Liver (tissue), 3 donors: ENCODE results near the gene CDH4.

ENCODE experiments used
- FOXA1 ChIP-seq: IDR thresholded peaks from 2 replicates; pipeline ENCODE4 v1.6.1; 2016; ENCODE audit warnings: antibody characterized with exemption
- HNF4G ChIP-seq: IDR thresholded peaks from 2 replicates; pipeline ENCODE4 v1.6.1; 2016; ENCODE audit warnings: antibody characterized with exemption
- JUND ChIP-seq, 2 donors: IDR thresholded peaks; 2 replicates each; pipeline ENCODE4 v1.6.1; 2016; ENCODE audit warnings: antibody characterized with exemption in 2 of 2
- RAD21 ChIP-seq, 2 donors: IDR thresholded peaks; 2 replicates each; pipeline ENCODE4 v1.6.1; 2016; ENCODE audit warnings: antibody characterized with exemption in 2 of 2, mild to moderate bottlenecking in 2 of 2
- RXRA ChIP-seq, 2 donors: IDR thresholded peaks; 2 replicates each; pipeline ENCODE4 v1.6.1; 2017 to 2018; ENCODE audit warnings: antibody characterized with exemption in 2 of 2, mild to moderate bottlenecking in 1 of 2
- SP1 ChIP-seq: IDR thresholded peaks from 2 replicates; pipeline ENCODE4 v1.6.1; 2018; ENCODE audit warnings: antibody characterized with exemption, mild to moderate bottlenecking
- TAF1 ChIP-seq: conservative IDR thresholded peaks from 2 replicates; pipeline ENCODE4 v1.6.1; 2016; ENCODE audit warnings: antibody characterized with exemption, mild to moderate bottlenecking
- YY1 ChIP-seq: IDR thresholded peaks from 2 replicates; pipeline ENCODE4 v1.6.1; 2016; ENCODE audit warnings: antibody characterized with exemption, mild to moderate bottlenecking
- ZBTB33 ChIP-seq: IDR thresholded peaks from 2 replicates; pipeline ENCODE4 v1.6.1; 2016; ENCODE audit warnings: antibody characterized with exemption
- TF ChIP-seq, protein P1 (sequence below): fragments of 150-350 bp; IDR thresholded peaks from 2 replicates; pipeline ENCODE4 v1.5.1; 2017; ENCODE audit warnings: improper control_type of control experiment, low read depth, low read length; ENCODE audit not compliant: missing input control
- donor health status: healthy.
- donor health status: healthy.

- TF ChIP-seq, protein P1, sequence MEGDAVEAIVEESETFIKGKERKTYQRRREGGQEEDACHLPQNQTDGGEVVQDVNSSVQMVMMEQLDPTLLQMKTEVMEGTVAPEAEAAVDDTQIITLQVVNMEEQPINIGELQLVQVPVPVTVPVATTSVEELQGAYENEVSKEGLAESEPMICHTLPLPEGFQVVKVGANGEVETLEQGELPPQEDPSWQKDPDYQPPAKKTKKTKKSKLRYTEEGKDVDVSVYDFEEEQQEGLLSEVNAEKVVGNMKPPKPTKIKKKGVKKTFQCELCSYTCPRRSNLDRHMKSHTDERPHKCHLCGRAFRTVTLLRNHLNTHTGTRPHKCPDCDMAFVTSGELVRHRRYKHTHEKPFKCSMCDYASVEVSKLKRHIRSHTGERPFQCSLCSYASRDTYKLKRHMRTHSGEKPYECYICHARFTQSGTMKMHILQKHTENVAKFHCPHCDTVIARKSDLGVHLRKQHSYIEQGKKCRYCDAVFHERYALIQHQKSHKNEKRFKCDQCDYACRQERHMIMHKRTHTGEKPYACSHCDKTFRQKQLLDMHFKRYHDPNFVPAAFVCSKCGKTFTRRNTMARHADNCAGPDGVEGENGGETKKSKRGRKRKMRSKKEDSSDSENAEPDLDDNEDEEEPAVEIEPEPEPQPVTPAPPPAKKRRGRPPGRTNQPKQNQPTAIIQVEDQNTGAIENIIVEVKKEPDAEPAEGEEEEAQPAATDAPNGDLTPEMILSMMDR: no peak
- no peak for TF ChIP-seq RAD21 (IDR thresholded peaks at IDR 0.05)
- TF ChIP-seq YY1: no peak
- TF ChIP-seq JUND (IDR thresholded peaks at IDR 0.05): no peak
- no peak for TF ChIP-seq HNF4G
- no peak for TF ChIP-seq ZBTB33
- TF ChIP-seq TAF1: no peak
- TF ChIP-seq FOXA1: no peak
- TF ChIP-seq RXRA (IDR thresholded peaks at IDR 0.05): no peak
- TF ChIP-seq SP1: no peak
Observed at GRCh38 chr20:61254881-61255626, 3.0 kb downstream of the CDH4 start.
